Endometrial microvascular endothelial cells (primary cell): ENCODE data around the gene PRAMEF2. TPM values are rescaled to one million over a fixed set of nuclear protein-coding genes. Genes with fewer than 3 reads are reported as not detected.
"Not testable (repeated sequence)": the region's sequence is repeated elsewhere in the genome, so short reads cannot be mapped to it uniquely, and the experiment has no call there.

Experiments used
- in situ Hi-C: cut with HindIII; loops from 2 replicates; pipeline ENCODE4 v1.10.0; 2017; ENCODE audit warnings: low sequenced_read_pairs, low pct_unique_long_range_greater_than_20kb; ENCODE audit errors: inconsistent ontology term
- total RNA-seq: library from RNA; depleted of rRNA; stranded (reverse); fragments of >200 nt; gene quantifications from one replicate; pipeline ENCODE4 v1.2.3, GENCODE V29; 2015; ENCODE audit errors: inconsistent ontology term

PRAMEF2 gene, protein sequence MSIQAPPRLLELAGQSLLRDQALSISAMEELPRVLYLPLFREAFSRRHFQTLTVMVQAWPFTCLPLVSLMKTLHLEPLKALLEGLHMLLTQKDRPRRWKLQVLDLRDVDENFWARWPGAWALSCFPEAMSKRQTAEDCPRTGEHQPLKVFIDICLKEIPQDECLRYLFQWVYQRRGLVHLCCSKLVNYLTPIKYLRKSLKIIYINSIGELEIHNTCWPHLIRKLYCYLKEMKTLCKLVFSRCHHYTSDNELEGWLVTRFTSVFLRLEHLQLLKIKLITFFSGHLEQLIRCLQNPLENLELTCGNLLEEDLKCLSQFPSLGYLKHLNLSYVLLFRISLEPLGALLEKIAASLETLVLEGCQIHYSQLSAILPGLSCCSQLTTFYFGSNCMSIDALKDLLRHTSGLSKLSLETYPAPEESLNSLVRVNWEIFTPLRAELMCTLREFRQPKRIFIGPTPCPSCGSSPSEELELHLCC
- total RNA-seq, result not detected

- in situ Hi-C loops, result not testable (repeated sequence)
Measured at GRCh38 chr1:12856786-12857185, at the start of gene PRAMEF2. PRAMEF2 (plus strand) TSS chr1:12857086; CDS start chr1:12859010, 1,924 bp downstream.

- in situ Hi-C loops, result no loop called here
Measured at GRCh38 chr1:12809933-12810332, 47.0 kb upstream of the PRAMEF2 start.

DNA sequence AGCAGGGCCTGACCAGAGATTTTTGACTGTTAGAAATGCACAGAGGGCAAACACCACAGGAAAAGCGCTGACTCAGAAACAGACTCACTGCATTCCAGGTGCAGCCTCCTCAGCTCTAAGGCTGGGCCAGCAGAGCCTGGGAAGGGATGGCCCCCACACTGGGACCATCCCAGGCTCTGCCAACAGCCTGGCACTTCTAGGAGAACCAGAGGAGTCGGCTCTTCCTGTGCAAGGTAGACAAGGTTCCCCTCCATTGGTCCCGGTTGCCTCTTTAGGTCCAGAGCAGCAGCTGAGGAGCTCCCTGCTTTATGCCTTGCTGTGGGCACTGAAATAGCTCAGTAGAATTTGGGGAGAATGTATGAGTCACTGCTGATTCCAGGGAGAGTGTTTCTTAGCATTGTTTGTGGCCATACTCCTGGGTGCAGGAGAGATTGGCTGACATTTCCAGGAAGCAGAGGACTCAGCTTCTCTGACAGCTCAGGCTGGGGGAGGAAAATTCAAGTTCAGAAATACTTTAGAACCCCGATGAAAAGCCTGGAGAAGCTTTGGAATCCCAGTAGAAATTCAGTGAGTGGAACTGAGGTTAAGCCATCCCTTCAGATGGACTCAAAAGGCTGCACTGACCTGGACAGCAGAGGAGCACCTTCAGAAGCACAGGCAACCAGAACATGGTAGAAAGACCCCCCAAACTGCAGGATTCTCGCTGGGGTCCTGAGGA, 46.0 kb upstream of the PRAMEF2 start:
- in situ Hi-C loops, result no loop called here

GRCh38 chr1:12811409-12811784, 45.5 kb upstream of the PRAMEF2 start:
- in situ Hi-C loops, result no loop called here

DNA sequence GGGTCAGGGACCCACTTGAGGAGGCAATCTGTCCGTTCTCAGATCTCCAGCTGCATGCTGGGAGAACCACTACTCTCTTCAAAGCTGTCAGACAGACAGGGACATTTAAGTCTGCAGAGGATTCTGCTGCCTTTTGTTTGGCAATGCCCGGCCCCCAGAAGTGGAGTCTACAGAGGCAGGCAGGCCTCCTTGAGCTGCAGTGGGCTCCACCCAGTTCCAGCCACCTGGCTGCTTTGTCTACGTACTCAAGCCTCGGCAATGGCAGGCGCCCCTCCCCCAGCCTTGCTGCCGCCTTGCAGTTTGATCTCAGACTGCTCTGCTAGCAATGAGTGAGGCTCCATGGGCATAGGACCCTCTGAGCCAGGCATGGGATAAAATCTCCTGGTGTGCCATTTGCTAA, 37.8 kb upstream of the PRAMEF2 start:
- in situ Hi-C loops, result not testable (repeated sequence)

DNA sequence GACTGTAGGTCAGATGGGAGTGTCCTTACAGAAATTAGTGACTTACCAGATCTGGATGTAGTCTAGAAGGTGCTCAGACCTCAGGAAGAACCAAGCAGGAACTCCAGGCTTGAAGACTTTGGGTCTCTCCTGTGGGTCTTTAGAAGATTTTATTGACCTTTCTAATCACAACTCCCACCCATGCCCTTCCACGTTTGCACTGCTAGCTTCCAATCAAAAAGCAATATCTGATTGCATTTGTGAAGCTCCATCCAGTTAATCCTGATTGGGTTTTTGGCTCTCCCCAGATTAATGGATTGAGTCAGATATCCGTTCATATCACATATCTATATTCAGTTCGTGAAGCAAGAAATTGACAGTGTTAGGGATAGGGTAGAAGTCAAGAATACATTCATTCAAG, 25.6 kb upstream of the PRAMEF2 start, which contains the start of gene PRAMEF11:
Gene PRAMEF11, minus strand, starts transcription at position 101 of the 400 bp plus-strand sequence. CDS start 2,621 bp downstream, outside the sequence.
- in situ Hi-C loops, result not testable (repeated sequence)

DNA sequence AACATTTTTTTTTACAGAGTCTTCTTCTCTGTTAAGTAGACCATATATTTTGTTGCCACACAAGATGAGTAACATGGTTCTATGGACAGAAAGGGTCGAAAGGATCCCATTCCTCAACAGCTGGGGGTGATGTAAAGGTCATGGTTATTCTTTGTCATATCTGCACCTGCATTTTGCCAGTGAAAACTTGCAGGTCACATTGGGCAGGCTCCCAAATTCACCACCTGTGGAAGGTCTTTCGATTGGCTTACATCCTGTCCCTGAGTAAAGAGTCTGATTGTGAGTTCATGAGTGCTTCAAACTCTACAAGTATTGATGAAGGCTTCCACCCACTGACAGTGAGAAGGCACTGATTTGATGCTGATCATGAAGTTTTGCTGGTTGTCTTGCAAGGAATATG, 23.6 kb upstream of the PRAMEF2 start:
- in situ Hi-C loops, result not testable (repeated sequence)

- in situ Hi-C loops, result not testable (repeated sequence)
Measured at GRCh38 chr1:12848620-12849019, 8.3 kb upstream of the PRAMEF2 start, which contains the start of gene HNRNPCL1. HNRNPCL1 (minus strand) TSS chr1:12848720; CDS start chr1:12848289, 431 bp downstream.

DNA sequence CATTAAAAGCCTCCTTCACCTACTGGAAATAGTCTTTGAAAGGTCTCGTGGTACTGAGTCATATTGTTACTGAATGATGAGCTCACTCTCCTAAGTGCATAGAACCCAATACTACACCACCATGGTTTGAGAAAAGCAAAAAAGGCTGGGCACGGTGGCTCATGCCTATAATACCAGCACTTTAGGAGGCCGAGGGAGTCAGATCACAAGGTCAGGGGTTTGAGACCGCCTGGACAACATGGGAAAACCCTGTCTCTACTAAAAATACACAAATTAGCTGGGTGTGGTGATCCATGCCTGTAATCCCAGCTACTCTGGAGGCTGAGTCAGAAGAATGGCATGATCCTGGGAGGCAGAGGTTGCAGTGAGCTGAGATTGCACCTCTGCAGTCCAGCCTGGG, 5.1 kb upstream of the PRAMEF2 start:
- in situ Hi-C loops, result no loop called here

DNA sequence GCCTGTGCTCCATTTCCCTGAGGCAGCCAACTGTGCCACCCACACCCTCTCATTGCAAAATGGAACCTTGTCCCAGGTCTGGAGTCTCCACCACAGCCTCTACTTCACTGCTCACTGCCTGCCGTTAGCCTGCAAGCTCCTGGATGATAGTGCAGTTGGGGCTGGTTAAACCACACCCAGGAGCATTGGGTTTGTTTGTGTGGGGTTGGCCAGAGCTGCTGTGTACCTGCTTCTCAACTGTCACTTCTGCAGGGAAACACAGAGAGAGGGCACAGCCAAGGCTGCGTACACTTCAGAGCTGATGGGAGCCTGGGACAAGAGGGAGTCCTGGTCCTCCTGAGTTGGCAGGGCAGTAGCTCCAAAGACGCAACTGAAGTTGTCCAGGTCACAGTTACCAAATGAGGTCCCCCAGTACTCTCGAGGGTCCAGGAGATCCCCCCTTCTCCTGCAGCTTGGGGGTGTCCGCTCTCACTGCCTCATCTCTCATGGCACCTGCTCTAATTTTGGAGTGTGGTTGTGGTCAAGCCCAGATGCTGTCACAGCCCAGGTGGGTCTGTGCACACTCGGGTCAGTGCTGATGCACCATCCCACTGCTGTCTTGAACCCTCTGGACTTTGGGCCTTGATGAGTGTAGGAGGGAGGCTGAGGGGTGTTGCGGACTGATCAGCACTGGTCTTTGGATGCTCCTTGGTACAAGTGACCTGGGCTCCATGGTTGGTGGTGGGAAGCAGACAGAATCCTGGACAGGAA, 6.4 kb downstream of the PRAMEF2 start:
- in situ Hi-C loops, result not testable (repeated sequence)

- in situ Hi-C loops, result not testable (repeated sequence)
Measured at GRCh38 chr1:12878453-12878852, 21.6 kb downstream of the PRAMEF2 start.

GRCh38 chr1:12886101-12886500, 29.2 kb downstream of the PRAMEF2 start, which contains the start of gene PRAMEF4:
PRAMEF4 (minus strand) TSS chr1:12886201; CDS start chr1:12883394, 2,807 bp downstream.
- in situ Hi-C loops, result not testable (repeated sequence)

DNA sequence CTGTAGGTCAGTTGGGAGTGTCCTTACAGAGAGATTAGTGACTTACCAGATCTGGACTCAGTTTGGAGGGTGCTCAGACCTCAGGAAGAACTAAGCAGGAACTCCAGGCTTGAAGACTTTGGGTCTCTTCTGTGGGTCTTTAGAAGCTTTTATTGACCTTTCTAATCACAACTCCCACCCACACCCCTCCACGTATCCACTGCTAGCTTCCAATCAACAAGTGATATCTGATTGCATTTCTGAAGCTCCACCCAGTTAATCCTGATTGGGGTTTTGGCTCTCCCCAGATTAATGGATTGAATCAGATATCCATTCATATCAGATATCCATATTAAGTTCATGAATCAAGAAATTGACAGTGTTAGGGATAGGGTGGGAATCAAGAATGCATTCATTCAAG, 41.3 kb downstream of the PRAMEF2 start, which contains the start of gene PRAMEF10:
Gene PRAMEF10, minus strand, starts transcription at position 101 of the 400 bp plus-strand sequence. CDS start 2,423 bp downstream, outside the sequence.
- in situ Hi-C loops, result not testable (repeated sequence)

GRCh38 chr1:12899186-12899585, 42.3 kb downstream of the PRAMEF2 start:
- in situ Hi-C loops, result not testable (repeated sequence)

- in situ Hi-C loops, result not testable (repeated sequence)
Measured at GRCh38 chr1:12903793-12904572, 47.1 kb downstream of the PRAMEF2 start.
